MCF 10A (cell line): ENCODE measurements around the gene USP36. TPM values are rescaled to one million over a fixed set of nuclear protein-coding genes. Genes with fewer than 3 reads are reported as not detected.
A peak's percentile ranks its signal among the peaks of the same experiment; 100 is the strongest.

Experiments used
- BruUV-seq: library from RNA; stranded (reverse); fragments of 400-500 nt; replicated peaks from 2 replicates; lab custom pipeline; 2021; lab: Mats Ljungman, UMichigan
- CTCF ChIA-PET: fragments of 300-600 bp; sonication (Branson Sonifier 250); formaldehyde crosslinking; extraction: SDS; loops from one replicate; lab custom pipeline; 2021; ENCODE audit warnings: antibody characterized with exemption, inconsistent platforms; lab: Yijun Ruan, JAX
- POLR2A ChIA-PET: fragments of 300-600, 350-650 bp; sonication (Branson Sonifier 250); formaldehyde crosslinking; extraction: SDS; loops from one replicate; lab custom pipeline; 2020; ENCODE audit warnings: antibody characterized with exemption, inconsistent platforms; lab: Yijun Ruan, JAX
- DNase-seq: peaks from one replicate; pipeline ENCODE4 v3.0.0-alpha.2; 2018; ENCODE audit not compliant: unreplicated experiment
- H3K27ac Mint-ChIP-seq: one replicate; pipeline ENCODE4 v1.8.0; 2022; ENCODE audit warnings: mild to moderate bottlenecking, low read depth, mixed read lengths; ENCODE audit not compliant: unreplicated experiment
- H3K27me3 Mint-ChIP-seq: one replicate; pipeline ENCODE4 v1.8.0; 2022; ENCODE audit warnings: mixed read lengths; ENCODE audit not compliant: insufficient read depth, unreplicated experiment
- H3K36me3 Mint-ChIP-seq: one replicate; pipeline ENCODE4 v1.8.0; 2022; ENCODE audit warnings: mild to moderate bottlenecking, moderate library complexity, mixed read lengths; ENCODE audit not compliant: insufficient read depth, unreplicated experiment
- H3K4me1 Mint-ChIP-seq: one replicate; pipeline ENCODE4 v1.8.0; 2022; ENCODE audit warnings: mixed read lengths; ENCODE audit not compliant: insufficient read depth, unreplicated experiment
- H3K4me3 Mint-ChIP-seq: one replicate; pipeline ENCODE4 v1.8.0; 2022; ENCODE audit warnings: mild to moderate bottlenecking, moderate library complexity, mixed read lengths; ENCODE audit not compliant: unreplicated experiment
- H3K9me3 Mint-ChIP-seq: one replicate; pipeline ENCODE4 v1.8.0; 2022; ENCODE audit warnings: mixed read lengths; ENCODE audit not compliant: unreplicated experiment
- intact Hi-C: fragments of 100-400 bp; cut with micrococcal nuclease; formaldehyde crosslinking; loops from 2 replicates; pipeline ENCODE4 v1.14.1; 2022
- total RNA-seq: library from RNA; stranded (reverse); gene quantifications from 2 replicates; pipeline ENCODE4 v1.2.3, GENCODE V29; 2022
- TF ChIP-seq, protein P1 (sequence below): fragments of 200-600 bp; IDR thresholded peaks from one replicate; pipeline ENCODE4 v1.8.0; 2022; ENCODE audit warnings: antibody characterized with exemption, mild to moderate bottlenecking; ENCODE audit not compliant: unreplicated experiment

Gene USP36
- total RNA-seq, 1 experiment from 2014 or later, result 118 TPM

DNA sequence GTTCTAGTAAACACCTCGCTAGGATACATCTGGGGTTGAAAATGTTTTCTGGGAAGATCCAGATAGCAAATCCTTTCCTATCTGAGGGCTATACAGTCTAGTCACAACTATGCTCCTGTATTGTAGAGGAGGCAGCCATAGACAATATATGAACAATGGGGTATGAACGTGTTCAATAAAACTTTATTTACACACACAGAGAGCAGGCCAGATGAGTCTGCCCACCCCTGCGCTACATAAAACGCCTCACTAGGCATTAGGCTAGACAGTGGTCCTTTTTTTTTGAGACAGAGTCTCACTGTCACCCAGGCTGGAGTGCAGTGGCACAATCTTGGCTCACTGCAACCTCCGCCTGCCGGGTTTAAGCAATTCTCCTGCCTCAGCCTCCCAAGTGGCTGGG is 11.1 kb downstream of the USP36 start:
- Mint-ChIP-seq H3K27me3 (no peaks in the 10 kb centered on the region), H3K36me3 (peaks cover 80% of the 10 kb centered on the region), H3K4me1 (no peaks in the 10 kb centered on the region), H3K27ac (no peak overlapping the region), H3K9me3 (no peaks in the 10 kb centered on the region), H3K4me3 (no peak overlapping the region)
- CTCF ChIA-PET, result interaction anchor here (0.6 to 0.9 kb wide), 2 partner anchors 73 to 89 kb away, joined by 3 to 4 read pairs; no protein-coding TSS in a partner anchor
- no peak for DNase-seq
- BruUV-seq, result no TSS peak
- POLR2A ChIA-PET, result interaction anchor here (1.3 kb wide), 1 partner anchor 11 kb away, joined by 4 read pairs; the partner anchor contains the start of gene USP36
- TF ChIP-seq, protein P1, sequence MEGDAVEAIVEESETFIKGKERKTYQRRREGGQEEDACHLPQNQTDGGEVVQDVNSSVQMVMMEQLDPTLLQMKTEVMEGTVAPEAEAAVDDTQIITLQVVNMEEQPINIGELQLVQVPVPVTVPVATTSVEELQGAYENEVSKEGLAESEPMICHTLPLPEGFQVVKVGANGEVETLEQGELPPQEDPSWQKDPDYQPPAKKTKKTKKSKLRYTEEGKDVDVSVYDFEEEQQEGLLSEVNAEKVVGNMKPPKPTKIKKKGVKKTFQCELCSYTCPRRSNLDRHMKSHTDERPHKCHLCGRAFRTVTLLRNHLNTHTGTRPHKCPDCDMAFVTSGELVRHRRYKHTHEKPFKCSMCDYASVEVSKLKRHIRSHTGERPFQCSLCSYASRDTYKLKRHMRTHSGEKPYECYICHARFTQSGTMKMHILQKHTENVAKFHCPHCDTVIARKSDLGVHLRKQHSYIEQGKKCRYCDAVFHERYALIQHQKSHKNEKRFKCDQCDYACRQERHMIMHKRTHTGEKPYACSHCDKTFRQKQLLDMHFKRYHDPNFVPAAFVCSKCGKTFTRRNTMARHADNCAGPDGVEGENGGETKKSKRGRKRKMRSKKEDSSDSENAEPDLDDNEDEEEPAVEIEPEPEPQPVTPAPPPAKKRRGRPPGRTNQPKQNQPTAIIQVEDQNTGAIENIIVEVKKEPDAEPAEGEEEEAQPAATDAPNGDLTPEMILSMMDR, result no peak
- intact Hi-C loops, result no loop called here

DNA sequence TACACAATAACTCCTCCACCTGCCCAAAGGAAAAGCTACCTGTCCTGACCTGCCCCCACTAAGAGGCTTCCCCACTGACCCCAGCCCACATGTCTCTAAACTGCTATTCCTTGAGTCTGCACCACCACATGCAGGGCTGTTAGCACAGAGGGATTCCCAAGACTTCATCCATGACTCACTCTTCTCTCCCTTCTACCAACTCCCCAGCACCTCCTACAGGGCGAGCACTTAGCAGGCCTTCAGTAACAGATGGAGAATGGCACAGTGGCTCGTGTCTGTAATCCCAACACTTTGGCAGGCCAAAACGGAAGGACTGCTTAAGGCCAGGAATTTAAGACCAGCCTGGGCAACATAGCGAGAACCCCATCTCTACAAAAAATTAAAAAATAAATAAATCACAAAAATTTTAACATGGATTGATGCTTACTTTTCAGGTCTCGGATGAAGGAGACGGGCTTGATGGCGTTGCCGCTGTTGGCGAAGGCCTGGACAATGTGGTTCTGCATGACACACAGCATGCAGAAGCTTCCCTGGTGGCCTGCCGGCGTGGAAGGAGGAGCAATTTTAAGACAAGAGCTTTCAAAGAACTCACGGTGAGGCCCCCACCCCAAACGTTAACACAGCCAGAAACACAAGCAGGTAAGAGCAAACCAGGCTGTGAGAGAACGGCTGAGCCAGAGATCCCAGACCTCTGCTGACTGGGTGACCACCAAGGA is 12.0 kb downstream of the USP36 start:
- Mint-ChIP-seq H3K27ac (no peak overlapping the region), H3K4me1 (peaks cover 5% of the 10 kb centered on the region), H3K27me3 (no peaks in the 10 kb centered on the region), H3K4me3 (no peak overlapping the region), H3K36me3 (peaks cover 80% of the 10 kb centered on the region), H3K9me3 (no peaks in the 10 kb centered on the region)
- no TSS peak for BruUV-seq
- CTCF ChIA-PET, result interaction anchor here (0.9 kb wide), 1 partner anchor 74 kb away, joined by 4 read pairs; no protein-coding TSS in a partner anchor
- peak; percentile 50 for DNase-seq
- TF ChIP-seq, protein P1, result peak; percentile 23
- POLR2A ChIA-PET, result interaction anchor here (1.2 kb wide), 1 partner anchor 10 kb away, joined by 4 read pairs; no protein-coding TSS in a partner anchor
- intact Hi-C loops, result no loop called here

DNA sequence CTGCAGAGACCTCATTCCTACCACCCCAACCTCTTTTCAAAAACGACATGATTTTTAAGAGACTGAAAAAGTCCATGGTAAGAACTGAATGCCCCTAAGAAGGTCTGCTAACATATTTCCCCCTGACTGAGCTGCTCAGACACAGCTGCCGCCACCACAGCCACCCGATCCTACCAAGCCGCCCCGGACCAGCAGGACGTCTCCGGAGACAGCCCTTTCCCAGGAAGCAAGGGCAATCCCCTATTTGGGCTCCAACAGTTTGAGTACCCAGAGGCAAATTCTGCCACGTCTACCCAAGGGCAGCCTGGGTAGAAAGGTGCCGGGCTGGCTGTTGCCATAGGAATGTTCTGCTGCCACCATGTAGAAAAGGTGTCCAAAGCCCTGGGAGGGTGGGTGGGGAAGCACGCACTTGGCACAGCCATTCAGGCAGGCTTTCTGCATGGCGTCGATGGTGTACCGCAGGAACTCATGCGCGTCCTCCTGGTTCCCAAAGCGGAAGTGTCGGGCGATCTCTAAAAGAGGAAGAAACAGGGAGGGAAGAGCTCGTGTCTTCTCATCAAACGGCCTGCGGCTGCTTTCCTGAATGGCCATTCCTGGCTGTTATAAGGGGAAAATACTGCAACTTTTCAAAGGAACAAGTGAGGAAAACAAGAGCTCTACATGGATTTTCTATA is 13.6 kb downstream of the USP36 start:
- Mint-ChIP-seq H3K36me3 (peaks cover 83% of the 10 kb centered on the region), H3K4me1 (peaks cover 5% of the 10 kb centered on the region), H3K9me3 (no peaks in the 10 kb centered on the region), H3K27ac (no peak overlapping the region), H3K27me3 (no peaks in the 10 kb centered on the region), H3K4me3 (no peak overlapping the region)
- no peak for DNase-seq
- ChIA-PET POLR2A (no interaction called here), CTCF (interaction anchor here (1.2 kb wide), 1 partner anchor 9 kb away, joined by 3 read pairs; no protein-coding TSS in a partner anchor)
- no TSS peak for BruUV-seq
- TF ChIP-seq, protein P1, result no peak
- intact Hi-C loops, result no loop called here

DNA sequence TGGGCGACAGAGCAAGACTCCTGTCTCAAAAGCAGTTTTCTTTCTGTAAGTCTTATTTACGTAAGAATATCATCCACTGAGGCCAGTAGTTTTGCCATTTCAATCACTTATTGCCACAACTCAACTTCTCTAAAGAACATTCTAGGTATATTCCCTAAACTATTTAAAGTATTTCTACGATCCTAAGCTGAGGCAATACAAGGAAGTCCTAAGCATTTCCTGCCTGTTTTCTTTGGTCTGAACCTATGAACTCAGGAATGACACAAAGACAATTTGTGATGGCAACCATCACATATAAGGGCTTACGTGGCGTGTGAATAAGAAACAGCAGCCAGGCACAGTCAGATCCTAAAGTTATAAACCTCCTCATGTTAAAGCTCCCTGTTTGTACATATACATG is 14.2 kb downstream of the USP36 start:
- H3K36me3 Mint-ChIP-seq, result peaks cover 83% of the 10 kb centered on the region
- ChIA-PET POLR2A (interaction anchor here (1.5 kb wide), 1 partner anchor 12 kb away, joined by 3 read pairs; no protein-coding TSS in a partner anchor), CTCF (interaction anchor here (0.6 to 1.2 kb wide), 2 partner anchors 8 to 12 kb away, joined by 3 read pairs; no protein-coding TSS in a partner anchor)
- no peak overlapping the region for H3K4me3 Mint-ChIP-seq
- no peak overlapping the region for H3K27ac Mint-ChIP-seq
- no peak for DNase-seq
- H3K27me3 Mint-ChIP-seq, result no peaks in the 10 kb centered on the region
- intact Hi-C loops, result no loop called here
- TF ChIP-seq, protein P1, result no peak
- H3K4me1 Mint-ChIP-seq, result peaks cover 5% of the 10 kb centered on the region
- BruUV-seq, result no TSS peak
- H3K9me3 Mint-ChIP-seq, result no peaks in the 10 kb centered on the region
